Measurements from ENCODE around the gene MORC2. TPM values are rescaled to one million over a fixed set of nuclear protein-coding genes. Genes with fewer than 3 reads are reported as not detected.

The MORC2 gene
- total RNA-seq, 2 experiments from 2014 or later, result 22.9 to 35.6 TPM

DNA sequence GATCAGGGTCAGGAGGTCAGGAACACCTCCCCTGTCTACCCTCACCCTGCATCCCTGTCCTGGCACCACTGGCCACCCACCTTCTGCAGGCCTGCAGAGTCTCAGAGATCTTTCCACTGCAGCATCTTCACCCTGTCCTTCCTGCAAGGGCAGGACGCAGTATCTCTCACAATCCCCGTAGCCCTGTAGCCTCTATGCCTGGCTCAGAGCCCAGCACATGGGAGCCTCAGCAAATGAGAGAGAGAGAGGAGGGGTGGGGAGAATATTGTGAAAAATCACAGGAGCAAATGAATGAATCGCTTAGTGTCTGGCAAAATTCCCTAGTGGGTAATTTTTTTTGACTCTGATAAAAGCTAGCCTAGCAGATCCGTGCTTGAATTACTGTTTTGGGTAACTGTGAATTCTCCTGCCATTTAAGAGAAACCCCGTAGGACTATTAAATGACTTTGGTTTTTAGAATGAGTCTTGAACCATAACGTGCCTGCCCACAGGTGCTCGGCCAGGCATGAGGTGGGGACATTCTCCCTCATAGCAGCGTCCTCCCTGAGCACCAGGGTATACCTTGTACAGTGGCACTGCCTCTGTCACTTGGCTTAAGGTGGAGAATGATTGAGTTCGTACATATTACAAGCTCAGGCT, 91.5 kb downstream of the MORC2 start:
- no peak for DNase-seq (ENCODE audit: low spot score)
- ChIA-PET POLR2A (no interaction called here), CTCF (ENCODE audit: unreplicated experiment) (no interaction called here)
- H3K4me2 ChIP-seq (ENCODE audit: low read length), result no peak overlapping the region
- no peaks in the 10 kb centered on the region for H3K9me2 ChIP-seq (ENCODE audit: insufficient read depth, low read length)
- no peaks in the 10 kb centered on the region for H4K20me1 ChIP-seq (ENCODE audit: insufficient read depth, low read length)
- no peak overlapping the region for H3K4me3 ChIP-seq (ENCODE audit: low read depth, low read length, poor library complexity, severe bottlenecking)
- no TSS peak for BruUV-seq (replicated peaks)
- no peak overlapping the region for H2AFZ ChIP-seq (ENCODE audit: low read length)
- TF ChIP-seq, protein P1, sequence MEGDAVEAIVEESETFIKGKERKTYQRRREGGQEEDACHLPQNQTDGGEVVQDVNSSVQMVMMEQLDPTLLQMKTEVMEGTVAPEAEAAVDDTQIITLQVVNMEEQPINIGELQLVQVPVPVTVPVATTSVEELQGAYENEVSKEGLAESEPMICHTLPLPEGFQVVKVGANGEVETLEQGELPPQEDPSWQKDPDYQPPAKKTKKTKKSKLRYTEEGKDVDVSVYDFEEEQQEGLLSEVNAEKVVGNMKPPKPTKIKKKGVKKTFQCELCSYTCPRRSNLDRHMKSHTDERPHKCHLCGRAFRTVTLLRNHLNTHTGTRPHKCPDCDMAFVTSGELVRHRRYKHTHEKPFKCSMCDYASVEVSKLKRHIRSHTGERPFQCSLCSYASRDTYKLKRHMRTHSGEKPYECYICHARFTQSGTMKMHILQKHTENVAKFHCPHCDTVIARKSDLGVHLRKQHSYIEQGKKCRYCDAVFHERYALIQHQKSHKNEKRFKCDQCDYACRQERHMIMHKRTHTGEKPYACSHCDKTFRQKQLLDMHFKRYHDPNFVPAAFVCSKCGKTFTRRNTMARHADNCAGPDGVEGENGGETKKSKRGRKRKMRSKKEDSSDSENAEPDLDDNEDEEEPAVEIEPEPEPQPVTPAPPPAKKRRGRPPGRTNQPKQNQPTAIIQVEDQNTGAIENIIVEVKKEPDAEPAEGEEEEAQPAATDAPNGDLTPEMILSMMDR (conservative IDR thresholded peaks at IDR 0.05; ENCODE audit: low read length), result no peak
- no peak for TF ChIP-seq EZH2phosphoT487 (IDR thresholded peaks at IDR 0.05; ENCODE audit: borderline replicate concordance, low read depth, low read length)
- no peaks in the 10 kb centered on the region for H3K4me1 ChIP-seq (ENCODE audit: insufficient read depth, low read length, poor library complexity, severe bottlenecking)
- H3K27ac ChIP-seq (ENCODE audit: low read depth, low read length, poor library complexity, severe bottlenecking), result no peak overlapping the region
- no peaks in the 10 kb centered on the region for H3K79me2 ChIP-seq (ENCODE audit: insufficient read depth, low read depth, low read length)
- H3K9me3 ChIP-seq (ENCODE audit: low read length), result no peaks in the 10 kb centered on the region
- intact Hi-C loops (cut with micrococcal nuclease; ENCODE audit: unreplicated experiment), result no loop called here
- no peaks in the 10 kb centered on the region for H3K36me3 ChIP-seq (ENCODE audit: insufficient read depth, low read length)

GRCh38 chr22:30876221-30876751, 92.3 kb downstream of the MORC2 start:
- POLR2A ChIA-PET, result no interaction called here
- Histone ChIP-seq H3K79me2 (ENCODE audit: insufficient read depth, low read depth, low read length) (no peaks in the 10 kb centered on the region), H3K4me1 (ENCODE audit: insufficient read depth, low read length, poor library complexity, severe bottlenecking) (no peaks in the 10 kb centered on the region), H3K9me3 (ENCODE audit: low read length) (no peaks in the 10 kb centered on the region), H3K9me2 (ENCODE audit: insufficient read depth, low read length) (no peaks in the 10 kb centered on the region), H4K20me1 (ENCODE audit: insufficient read depth, low read length) (no peaks in the 10 kb centered on the region), H3K4me3 (ENCODE audit: low read depth, low read length, poor library complexity, severe bottlenecking) (no peak overlapping the region), H3K4me2 (ENCODE audit: low read length) (no peak overlapping the region), H3K36me3 (ENCODE audit: insufficient read depth, low read length) (no peaks in the 10 kb centered on the region), H2AFZ (ENCODE audit: low read length) (no peak overlapping the region), H3K27ac (ENCODE audit: low read depth, low read length, poor library complexity, severe bottlenecking) (no peak overlapping the region)
- intact Hi-C loops (cut with micrococcal nuclease; ENCODE audit: unreplicated experiment), result no loop called here
- DNase-seq (ENCODE audit: low spot score), result no peak
- CTCF ChIA-PET (ENCODE audit: unreplicated experiment), result no interaction called here
- no TSS peak for BruUV-seq (replicated peaks)
- TF ChIP-seq EZH2phosphoT487 (IDR thresholded peaks at IDR 0.05; ENCODE audit: borderline replicate concordance, low read depth, low read length), result no peak

DNA sequence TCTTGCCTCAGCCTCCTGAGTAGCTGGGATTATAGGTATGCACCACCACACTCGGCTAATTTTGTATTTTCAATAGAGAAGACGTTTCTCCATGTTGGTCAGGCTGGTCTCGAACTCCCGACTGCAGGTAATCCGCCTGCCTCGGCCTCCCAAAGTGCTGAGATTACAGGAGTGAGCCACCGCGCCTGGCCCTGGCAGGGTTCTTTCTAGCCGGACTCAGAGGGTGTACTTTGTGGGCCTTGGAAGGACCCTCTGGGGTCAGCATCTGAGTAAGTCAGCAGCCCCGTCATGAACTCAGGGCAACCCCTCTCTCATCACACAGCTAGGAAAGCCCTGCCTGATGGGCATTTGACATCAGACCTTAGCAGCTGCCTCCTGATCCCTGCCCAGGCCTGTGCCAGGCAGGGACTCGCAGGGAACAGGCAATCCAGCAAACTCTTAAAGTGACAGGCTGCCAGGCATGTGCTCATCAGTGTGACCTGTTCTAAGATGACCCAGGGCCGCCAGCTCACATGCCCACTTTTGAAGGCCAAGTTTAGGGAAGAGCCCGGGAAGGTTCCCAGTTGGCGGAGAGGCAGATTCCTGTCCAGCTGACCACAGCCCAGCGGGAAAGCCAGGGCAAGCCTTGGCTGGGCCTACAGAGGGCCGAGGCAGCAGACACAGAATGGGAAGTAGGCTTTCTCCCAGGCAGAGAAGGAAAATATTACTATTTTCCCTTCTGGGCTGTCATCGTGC, 92.9 kb downstream of the MORC2 start:
- no peak overlapping the region for H3K4me3 ChIP-seq (ENCODE audit: low read depth, low read length, poor library complexity, severe bottlenecking)
- intact Hi-C loops (cut with micrococcal nuclease; ENCODE audit: unreplicated experiment), result no loop called here
- no peaks in the 10 kb centered on the region for H3K79me2 ChIP-seq (ENCODE audit: insufficient read depth, low read depth, low read length)
- DNase-seq (ENCODE audit: low spot score), result no peak
- H3K4me1 ChIP-seq (ENCODE audit: insufficient read depth, low read length, poor library complexity, severe bottlenecking), result no peaks in the 10 kb centered on the region
- ChIA-PET POLR2A (no interaction called here), CTCF (ENCODE audit: unreplicated experiment) (no interaction called here)
- H2AFZ ChIP-seq (ENCODE audit: low read length), result no peak overlapping the region
- no peak overlapping the region for H3K27ac ChIP-seq (ENCODE audit: low read depth, low read length, poor library complexity, severe bottlenecking)
- H3K36me3 ChIP-seq (ENCODE audit: insufficient read depth, low read length), result no peaks in the 10 kb centered on the region
- no peaks in the 10 kb centered on the region for H3K9me2 ChIP-seq (ENCODE audit: insufficient read depth, low read length)
- H4K20me1 ChIP-seq (ENCODE audit: insufficient read depth, low read length), result no peaks in the 10 kb centered on the region
- H3K4me2 ChIP-seq (ENCODE audit: low read length), result no peak overlapping the region
- no TSS peak for BruUV-seq (replicated peaks)
- H3K9me3 ChIP-seq (ENCODE audit: low read length), result no peaks in the 10 kb centered on the region
- TF ChIP-seq EZH2phosphoT487 (IDR thresholded peaks at IDR 0.05; ENCODE audit: borderline replicate concordance, low read depth, low read length), result no peak
- TF ChIP-seq, protein P1 (conservative IDR thresholded peaks at IDR 0.05; ENCODE audit: low read length), result no peak

Small RNA genes lying within 50 kb of the gene (small RNA-seq; reads per million reads assigned to genes)
- gene RF01892, result not detected

Other genes starting within 250 kb of the MORC2 start
- gene TUG1, start 491 bp upstream of the MORC2 start, total RNA-seq (2014; rRNA removed; shearing (Covaris generic)), result 60.1 and 70.3 TPM in 2 replicates
- gene TUG1, start 491 bp upstream of the MORC2 start, total RNA-seq (2022), result 109 and 127 TPM in 2 replicates
- 13.5 and 16.9 TPM in 2 replicates for gene SMTN, start 112.5 kb upstream of the MORC2 start, total RNA-seq (2014; rRNA removed; shearing (Covaris generic))
- gene SMTN, start 112.5 kb upstream of the MORC2 start, total RNA-seq (2022), result 35.4 and 50.8 TPM in 2 replicates
- 1.4 TPM in 1 of 2 replicates, not detected in the other for gene SELENOM, start 138.8 kb upstream of the MORC2 start, total RNA-seq (2014; rRNA removed; shearing (Covaris generic))
- 0.55 and 1.8 TPM in 2 replicates for gene SELENOM, start 138.8 kb upstream of the MORC2 start, total RNA-seq (2022)
- gene INPP5J, start 154.2 kb upstream of the MORC2 start, total RNA-seq (2014; rRNA removed; shearing (Covaris generic)), result not detected in 2 replicates
- 7.0 and 7.5 TPM in 2 replicates for gene INPP5J, start 154.2 kb upstream of the MORC2 start, total RNA-seq (2022)
- gene PLA2G3, start 171.7 kb upstream of the MORC2 start, total RNA-seq (2014; rRNA removed; shearing (Covaris generic)), result not detected in 2 replicates
- gene PLA2G3, start 171.7 kb upstream of the MORC2 start, total RNA-seq (2022), result not detected in 2 replicates
- 14.3 and 17.7 TPM in 2 replicates for gene RNF185, start 191.4 kb upstream of the MORC2 start, total RNA-seq (2014; rRNA removed; shearing (Covaris generic))
- 17.1 and 19.5 TPM in 2 replicates for gene RNF185, start 191.4 kb upstream of the MORC2 start, total RNA-seq (2022)
- gene LIMK2, start 243.5 kb upstream of the MORC2 start, total RNA-seq (2014; rRNA removed; shearing (Covaris generic)), result 16.2 and 24.8 TPM in 2 replicates
- gene LIMK2, start 243.5 kb upstream of the MORC2 start, total RNA-seq (2022), result 23.5 and 24.8 TPM in 2 replicates